Ovary (tissue), 10 donors: ENCODE measurements around the gene FRA10AC1. TPM values are rescaled to one million over a fixed set of nuclear protein-coding genes. Genes with fewer than 3 reads are reported as not detected.

Source experiments
- DNase-seq, 5 donors: peaks; one replicate each; pipeline ENCODE4 v3.0.0-alpha.2; 2019 to 2020
- H3K27ac ChIP-seq, 2 donors: fragments of 200-600 bp; one replicate each; pipeline versions ENCODE4 v1.5.1 to v1.8.0; 2019 to 2022
- H3K27me3 ChIP-seq: fragments of 200-600 bp; one replicate; pipeline ENCODE4 v1.8.0; 2022
- H3K36me3 ChIP-seq: fragments of 200-600 bp; sonication (generic); one replicate; pipeline ENCODE4 v1.5.1; 2019
- H3K4me1 ChIP-seq: one replicate; pipeline ENCODE4 v1.8.1; 2013; ENCODE audit warnings: mild to moderate bottlenecking, moderate library complexity; ENCODE audit not compliant: insufficient read depth
- H3K4me3 ChIP-seq: fragments of 200-600 bp; sonication (generic); one replicate; pipeline ENCODE4 v1.5.1; 2017
- H3K9me3 ChIP-seq, 2 donors: fragments of 200-600 bp in 1 of 2; sonication (generic) in 1 of 2; one replicate each; pipeline versions ENCODE4 v1.5.1 to v1.8.1; 2013 to 2019; ENCODE audit warnings: mild to moderate bottlenecking in 1 of 2, moderate library complexity in 1 of 2
- EP300 ChIP-seq: sonication (generic); formaldehyde crosslinking; IDR thresholded peaks from one replicate; pipeline ENCODE4 v1.6.1; 2017; ENCODE audit warnings: antibody characterized with exemption
- POLR2A ChIP-seq: fragments of 450-650 bp; IDR thresholded peaks from one replicate; pipeline ENCODE4 v1.6.1; 2017; ENCODE audit warnings: antibody characterized with exemption, mild to moderate bottlenecking, moderate library complexity
- WGBS, 3 donors: extraction: QIAGEN DNeasy Blood & Tissue Kit in 1 of 3; methylation state at CpG; one replicate each; pipeline versions ENCODE4 v1.1.5 to v1.1.7; 2013 to 2017; 5-methylcytosine and 5-hydroxymethylcytosine counted together
- intact Hi-C, 4 donors: fragments of 100-400 bp; cut with DNase I; formaldehyde crosslinking; loops; one replicate each; pipeline versions ENCODE4 v1.11.0 to v1.15.1; 2022 to 2023
- long read RNA-seq, 3 donors: library from polyadenylated mRNA in 2 of 3; unstranded in 2 of 3; transcript quantifications; one replicate each; pipeline ENCODE4 v2.0.0 and lab custom pipeline, GENCODE V29; 2021 to 2026
- polyA plus RNA-seq, 2 donors: library from polyadenylated mRNA; stranded (reverse); fragments of 200-250 nt in 1 of 2; fragments of 350-450 nt in 1 of 2; fragmentation: Illumina TruSeq in 1 of 2; extraction: RNeasy Lipid Tissue Mini Kit (QIAGEN cat#74804) in 1 of 2; gene quantifications; one replicate each; pipeline ENCODE4 v1.2.3, GENCODE V29; 2013 to 2014
- total RNA-seq, 7 donors: library from RNA; depleted of rRNA in 2 of 7; stranded (reverse); fragments of >200 nt in 2 of 7; fragmentation: NEBNext Ultra II Directional in 3 of 7; extraction: Animal tissue kit (Norgen Biotek cat#: 25700) in 3 of 7; gene quantifications; one replicate each; pipeline versions ENCODE4 v1.1.0 to v1.2.4, GENCODE V29; 2016 to 2023
- TF ChIP-seq, protein P1 (sequence below), 3 donors: fragments of 450-650 bp in 2 of 3; fragments of 200-600 bp in 1 of 3; IDR thresholded peaks; one replicate each; pipeline versions ENCODE4 v1.5.1 to v1.8.0; 2016 to 2022; ENCODE audit warnings: antibody characterized with exemption in 3 of 3, mild to moderate bottlenecking in 1 of 3
- donor health status: DM: no; HTN: no; CAD: no; lungs with moderate emphysema.
- donor health status: DM: no; HTN: no; CAD: no.
- donor health status: Bipolar disorder and iron deficiency.
- donor health status: DM: yes; HTN: yes; CAD: no.
- donor health status: DM: no; HTN: no; CAD: no.
- donor health status: DM: yes; HTN: yes; CAD: no.

FRA10AC1 gene, protein sequence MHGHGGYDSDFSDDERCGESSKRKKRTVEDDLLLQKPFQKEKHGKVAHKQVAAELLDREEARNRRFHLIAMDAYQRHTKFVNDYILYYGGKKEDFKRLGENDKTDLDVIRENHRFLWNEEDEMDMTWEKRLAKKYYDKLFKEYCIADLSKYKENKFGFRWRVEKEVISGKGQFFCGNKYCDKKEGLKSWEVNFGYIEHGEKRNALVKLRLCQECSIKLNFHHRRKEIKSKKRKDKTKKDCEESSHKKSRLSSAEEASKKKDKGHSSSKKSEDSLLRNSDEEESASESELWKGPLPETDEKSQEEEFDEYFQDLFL
- total RNA-seq (10 to 100 TPM; 12.2 to 25.7 (median 23.0) TPM), polyA plus RNA-seq (10 to 100 TPM; 12.7 to 25.8 TPM)
- long read RNA-seq, donor 1, transcript FRA10AC1-201 (14 exons, 3,089 nt): major isoform, 5 of 25 reads
- long read RNA-seq, donor 1, partial matches to known transcripts: 6 of 25 reads
- long read RNA-seq, donor 1, other reads (novel, unspliced or antisense): 14 of 25 reads
- long read RNA-seq, donor 2, transcript FRA10AC1-201 (14 exons, 3,089 nt): major isoform, 15 of 77 reads
- long read RNA-seq, donor 2, partial matches to known transcripts: 62 of 77 reads
- long read RNA-seq, donor 2, other reads (novel, unspliced or antisense): 0 of 77 reads
- long read RNA-seq, donor 3, transcript FRA10AC1-201 (14 exons, 3,089 nt): major isoform, 27 of 44 reads
- long read RNA-seq, donor 3, partial matches to known transcripts: 4 of 44 reads
- long read RNA-seq, donor 3, other reads (novel, unspliced or antisense): 13 of 44 reads

- no peaks in the 10 kb centered on the region for H3K9me3 ChIP-seq
- H3K4me3 ChIP-seq: peak within 1 kb of the TSS; percentile 47
- intact Hi-C loops: no loop called here
- peak within 1 kb of the TSS; percentile 75 to 86 for H3K27ac ChIP-seq
- DNase-seq: peak; percentile 90 to 94 (median 93)
- peaks cover 3% of the 10 kb centered on the region for H3K4me1 ChIP-seq
- no peaks in the 10 kb centered on the region for H3K27me3 ChIP-seq
- 0% methylated on average over 45 to 52 of the region's 52 CpGs for WGBS, 3 donors
- TF ChIP-seq, protein P1, sequence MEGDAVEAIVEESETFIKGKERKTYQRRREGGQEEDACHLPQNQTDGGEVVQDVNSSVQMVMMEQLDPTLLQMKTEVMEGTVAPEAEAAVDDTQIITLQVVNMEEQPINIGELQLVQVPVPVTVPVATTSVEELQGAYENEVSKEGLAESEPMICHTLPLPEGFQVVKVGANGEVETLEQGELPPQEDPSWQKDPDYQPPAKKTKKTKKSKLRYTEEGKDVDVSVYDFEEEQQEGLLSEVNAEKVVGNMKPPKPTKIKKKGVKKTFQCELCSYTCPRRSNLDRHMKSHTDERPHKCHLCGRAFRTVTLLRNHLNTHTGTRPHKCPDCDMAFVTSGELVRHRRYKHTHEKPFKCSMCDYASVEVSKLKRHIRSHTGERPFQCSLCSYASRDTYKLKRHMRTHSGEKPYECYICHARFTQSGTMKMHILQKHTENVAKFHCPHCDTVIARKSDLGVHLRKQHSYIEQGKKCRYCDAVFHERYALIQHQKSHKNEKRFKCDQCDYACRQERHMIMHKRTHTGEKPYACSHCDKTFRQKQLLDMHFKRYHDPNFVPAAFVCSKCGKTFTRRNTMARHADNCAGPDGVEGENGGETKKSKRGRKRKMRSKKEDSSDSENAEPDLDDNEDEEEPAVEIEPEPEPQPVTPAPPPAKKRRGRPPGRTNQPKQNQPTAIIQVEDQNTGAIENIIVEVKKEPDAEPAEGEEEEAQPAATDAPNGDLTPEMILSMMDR (IDR thresholded peaks at IDR 0.05): peak in 2 of 3 donors; percentile 32 to 47
- TF ChIP-seq EP300: peak; percentile 5
- peak; percentile 84 for TF ChIP-seq POLR2A
- H3K36me3 ChIP-seq: no peaks in the 10 kb centered on the region
These were observed at the start of gene FRA10AC1 for GRCh38 chr10:93702210-93703001. Gene FRA10AC1, minus strand, starts transcription at chr10:93702592. Its CDS starts 2,486 bp downstream, at chr10:93700106.

DNA sequence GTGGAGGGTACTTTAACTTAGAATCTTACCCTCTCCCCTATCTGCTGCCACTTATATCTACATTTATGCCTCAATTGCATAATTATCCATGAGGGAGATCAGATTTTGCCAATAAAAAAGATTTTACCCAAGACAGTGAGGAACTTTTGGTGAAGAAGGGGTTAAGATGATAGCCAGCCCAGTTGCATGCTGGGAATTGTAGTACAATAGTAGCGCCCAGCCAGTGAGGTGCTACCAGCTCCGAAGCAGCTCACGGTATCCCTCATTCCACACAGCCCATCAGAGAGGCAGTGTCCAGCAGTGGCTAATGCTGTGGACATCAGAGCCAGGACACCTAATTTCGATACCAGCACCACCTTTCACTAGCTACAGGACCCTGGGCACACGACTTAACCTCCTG, 49.4 kb upstream of the FRA10AC1 start:
- Histone ChIP-seq H3K27ac (no peak overlapping the region), H3K27me3 (no peaks in the 10 kb centered on the region), H3K36me3 (no peaks in the 10 kb centered on the region), H3K4me1 (no peaks in the 10 kb centered on the region), H3K4me3 (no peak overlapping the region), H3K9me3 (no peaks in the 10 kb centered on the region)
- WGBS, 3 donors: 3 to 7% (median 6%) methylated on average over 5 of the region's 5 CpGs
- DNase-seq: no peak
- no peak for TF ChIP-seq POLR2A
- TF ChIP-seq, protein P1 (IDR thresholded peaks at IDR 0.05): no peak
- TF ChIP-seq EP300: no peak
- intact Hi-C loops: no loop called here

DNA sequence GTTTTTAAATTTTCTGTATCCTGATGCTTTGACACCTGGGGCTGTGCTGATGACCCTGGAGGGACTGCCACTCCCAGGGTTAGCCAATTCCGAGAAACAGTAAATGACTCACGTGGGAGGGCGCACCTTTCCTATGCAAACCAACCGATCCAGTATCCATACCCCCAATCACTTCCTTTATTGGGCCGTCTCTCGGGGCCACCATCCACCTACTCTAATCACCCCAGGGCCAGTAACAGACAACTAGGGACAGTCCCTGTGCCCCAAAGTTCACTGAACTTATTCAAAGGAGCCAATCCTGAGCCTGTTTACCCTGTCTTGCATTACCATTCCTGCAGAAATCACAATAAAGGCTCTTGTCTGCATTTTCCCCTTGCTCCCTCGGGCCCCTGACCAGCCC, 48.7 kb upstream of the FRA10AC1 start:
- H3K4me3 ChIP-seq: no peak overlapping the region
- no peak for DNase-seq
- intact Hi-C loops: no loop called here
- no peak overlapping the region for H3K27ac ChIP-seq
- H3K9me3 ChIP-seq: no peaks in the 10 kb centered on the region
- no peaks in the 10 kb centered on the region for H3K27me3 ChIP-seq
- WGBS, 3 donors: 27 to 34% (median 32%) methylated on average over 6 to 7 of the region's 7 CpGs
- no peaks in the 10 kb centered on the region for H3K36me3 ChIP-seq
- no peak for TF ChIP-seq EP300
- TF ChIP-seq POLR2A: no peak
- TF ChIP-seq, protein P1 (IDR thresholded peaks at IDR 0.05): no peak
- no peaks in the 10 kb centered on the region for H3K4me1 ChIP-seq

- Histone ChIP-seq H3K9me3 (no peaks in the 10 kb centered on the region), H3K27ac (no peak overlapping the region), H3K4me3 (no peak overlapping the region), H3K27me3 (no peaks in the 10 kb centered on the region), H3K4me1 (no peaks in the 10 kb centered on the region), H3K36me3 (no peaks in the 10 kb centered on the region)
- DNase-seq: no peak
- intact Hi-C loops: no loop called here
- TF ChIP-seq EP300: no peak
- TF ChIP-seq POLR2A: no peak
- TF ChIP-seq, protein P1 (IDR thresholded peaks at IDR 0.05): no peak
- WGBS, 3 donors: 23 to 30% (median 26%) methylated on average over 5 of the region's 5 CpGs
These were observed 46.9 kb upstream of the FRA10AC1 start for GRCh38 chr10:93749218-93749799.
